HG03066 (cell line): ENCODE measurements around the gene DENND4B.
A peak's percentile ranks its signal among the peaks of the same experiment; 100 is the strongest.
"Not testable (repeated sequence)": the region's sequence is repeated elsewhere in the genome, so short reads cannot be mapped to it uniquely, and the experiment has no call there.

Source experiments
- ATAC-seq: cut with Tn5 transposase; IDR thresholded peaks from one replicate; pipeline ENCODE4 v1.9.1; 2021; ENCODE audit warnings: low read depth; ENCODE audit not compliant: unreplicated experiment

The DENND4B gene

DNA sequence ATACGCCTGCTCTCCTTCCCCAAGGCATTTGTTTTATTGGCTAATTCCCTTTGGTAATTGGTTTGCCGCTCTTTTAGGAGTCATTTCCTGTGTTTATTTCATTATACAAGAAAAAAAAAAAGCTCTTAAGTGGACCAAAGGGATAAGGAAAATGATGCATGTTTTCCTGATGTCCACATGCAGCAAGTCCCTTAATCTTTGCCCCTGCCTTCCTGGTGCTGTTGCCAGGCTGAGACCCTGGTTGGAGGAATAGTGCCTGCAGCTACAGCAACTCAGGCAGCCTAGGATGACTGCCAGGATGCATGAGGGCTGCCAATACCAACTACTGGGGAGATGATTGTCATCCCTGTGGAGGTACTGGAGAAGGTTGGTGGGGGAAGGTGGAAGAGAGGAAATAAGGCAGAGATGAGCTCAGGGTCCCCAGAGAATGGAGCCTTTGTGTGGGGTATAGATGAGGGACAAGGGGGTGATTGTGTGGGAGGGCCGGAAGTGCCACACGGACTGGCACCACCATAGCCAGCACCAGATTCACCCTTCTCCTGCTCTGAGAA is 17.7 kb downstream of the DENND4B start:
- no peak for ATAC-seq

DNA sequence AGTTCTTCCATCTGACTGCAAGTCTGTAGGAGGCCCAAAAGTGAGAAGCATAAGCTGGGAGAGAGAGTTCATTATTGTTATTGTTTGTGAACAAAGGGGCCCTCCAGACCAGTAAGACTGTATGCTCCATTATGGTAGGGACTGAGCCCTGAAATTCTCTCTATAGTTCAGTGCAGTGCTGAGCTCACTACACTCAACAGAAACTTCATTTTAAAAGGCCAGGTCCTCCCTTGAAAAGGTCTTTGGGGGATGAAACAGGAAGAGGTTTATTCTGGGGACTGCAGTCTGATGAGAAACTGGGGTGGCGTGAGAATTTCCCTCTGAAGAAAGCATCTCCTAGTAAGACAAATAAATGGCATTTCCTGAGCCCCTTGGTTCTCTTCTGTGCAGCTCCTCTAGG is 18.3 kb downstream of the DENND4B start:
- no peak for ATAC-seq

DNA sequence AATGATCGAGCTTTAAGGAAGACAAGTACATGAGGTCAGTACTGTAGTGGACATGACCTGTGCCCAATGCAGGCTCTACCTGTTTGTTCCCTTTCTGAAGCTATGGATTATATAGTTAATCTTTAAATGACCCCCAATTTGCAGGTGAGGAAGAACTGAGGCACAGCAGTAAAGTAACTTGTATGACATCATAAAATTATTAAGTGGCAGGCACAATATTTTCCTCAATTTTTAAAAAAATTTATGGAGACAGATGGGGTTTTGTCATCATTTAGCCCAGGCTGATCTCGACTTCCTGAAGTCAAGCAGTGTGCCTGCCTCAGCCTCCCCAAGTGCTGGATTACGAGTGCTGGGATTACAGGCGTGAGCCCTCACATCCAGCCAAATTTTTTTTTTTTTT is 20.1 kb downstream of the DENND4B start:
- ATAC-seq = no peak

DNA sequence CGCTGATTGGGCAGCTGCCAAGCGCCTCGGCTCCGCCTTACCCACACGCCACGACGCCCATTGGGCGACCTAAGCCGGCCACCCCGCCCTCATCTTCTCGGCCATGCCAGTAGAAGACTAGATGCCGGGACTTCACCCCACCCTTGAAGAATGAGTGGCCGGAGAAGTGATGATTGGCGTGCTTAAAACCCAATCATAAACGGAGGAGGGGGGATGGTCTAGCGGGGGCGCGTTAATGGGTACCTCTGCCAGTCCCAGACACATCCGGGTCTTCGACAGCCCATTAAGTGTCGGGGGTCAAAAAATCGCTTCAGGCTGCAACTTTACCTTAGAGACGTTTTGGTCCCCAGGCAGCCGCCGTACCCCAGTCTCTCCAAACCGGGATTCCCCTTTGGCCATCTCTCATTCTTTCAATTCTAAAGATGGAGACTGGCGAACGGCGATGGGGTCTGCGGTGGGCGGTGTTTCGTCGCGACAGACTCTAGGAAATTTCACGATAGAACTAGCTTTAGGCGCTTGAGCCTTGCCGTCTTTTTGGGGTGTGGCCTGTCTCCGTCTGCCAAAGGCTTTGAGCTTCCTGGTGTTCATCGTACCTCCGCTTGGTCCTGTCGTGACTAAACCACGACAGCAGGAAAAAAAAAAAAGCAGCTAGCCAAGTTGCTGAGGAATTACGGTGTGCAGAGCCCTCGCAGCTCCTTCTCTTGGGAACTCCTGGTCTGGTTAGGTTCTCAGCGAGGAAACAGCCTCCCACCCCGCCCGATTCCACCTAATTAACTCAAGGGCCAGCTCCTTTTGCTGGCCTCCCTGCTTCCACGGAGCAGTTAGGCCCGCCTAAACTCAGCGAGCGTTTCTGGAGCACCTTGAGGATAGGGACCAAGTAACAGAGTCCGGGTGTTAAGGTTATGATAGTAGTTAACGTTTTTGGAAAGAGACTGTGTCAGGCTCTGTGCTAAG is 23.3 kb downstream of the DENND4B start, which contains the start of gene GATAD2B:
GATAD2B (minus strand) TSS at position 1 of the 954 bp plus-strand sequence. CDS start 94,625 bp downstream, outside the sequence.
- peak; percentile 94 for ATAC-seq

DNA sequence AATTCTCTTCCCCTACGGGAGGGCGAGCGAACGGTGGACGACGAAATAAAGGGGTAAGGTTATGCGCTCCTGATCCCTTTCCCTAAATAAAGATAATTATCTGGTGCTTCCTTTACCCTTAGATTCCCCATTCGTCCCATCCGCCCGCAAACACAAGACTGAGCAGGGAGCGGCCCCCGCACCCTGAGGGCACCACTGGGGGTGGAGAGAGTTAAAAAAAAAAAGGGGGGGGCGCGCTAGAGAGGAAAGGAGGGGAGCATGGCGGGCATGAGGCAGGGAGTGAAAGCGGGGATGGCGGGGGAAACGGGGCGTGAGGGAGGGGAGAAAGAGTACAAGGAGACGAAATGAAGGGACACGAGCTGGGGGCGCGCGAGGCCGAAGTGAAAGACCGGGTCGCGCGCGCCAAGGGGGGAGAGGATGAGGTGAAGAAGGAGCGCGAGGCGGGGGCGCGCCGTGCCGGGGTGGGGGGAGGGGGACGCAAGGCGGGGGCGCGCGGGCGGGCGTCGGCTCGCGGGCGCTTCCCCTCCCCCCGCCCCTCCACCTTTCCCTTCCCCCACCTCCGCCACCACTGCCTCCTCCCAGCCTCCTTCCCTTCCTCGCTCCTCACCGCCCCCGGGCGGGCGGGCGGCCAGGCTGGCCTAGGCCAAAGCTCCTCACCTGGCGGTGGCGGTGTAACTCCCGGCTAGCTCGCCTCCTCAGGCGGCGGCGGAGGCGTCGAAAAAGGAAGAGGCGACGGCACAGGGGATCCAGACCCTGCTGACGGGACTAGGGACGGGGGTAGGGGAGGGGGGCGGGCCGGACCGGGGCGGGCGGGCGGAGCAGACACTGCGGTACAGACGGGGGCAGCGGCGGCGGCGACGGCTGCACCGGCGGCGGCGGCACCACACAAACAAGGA is 24.2 kb downstream of the DENND4B start:
- peak; percentile 19 for ATAC-seq

DNA sequence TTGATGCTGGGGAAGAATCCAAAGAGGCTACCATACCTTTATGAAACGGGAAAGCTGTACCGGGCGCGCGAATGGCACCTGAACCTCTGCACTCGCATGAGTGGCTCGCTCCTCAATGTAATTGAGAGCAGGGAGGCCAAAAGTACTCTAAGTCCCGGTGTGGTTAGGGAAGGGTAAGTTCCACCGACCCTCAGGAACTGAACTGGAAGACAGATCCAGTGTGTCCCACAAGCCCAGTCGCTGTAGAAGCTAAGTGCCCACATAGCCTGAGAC is 24.8 kb downstream of the DENND4B start:
- no peak for ATAC-seq

DNA sequence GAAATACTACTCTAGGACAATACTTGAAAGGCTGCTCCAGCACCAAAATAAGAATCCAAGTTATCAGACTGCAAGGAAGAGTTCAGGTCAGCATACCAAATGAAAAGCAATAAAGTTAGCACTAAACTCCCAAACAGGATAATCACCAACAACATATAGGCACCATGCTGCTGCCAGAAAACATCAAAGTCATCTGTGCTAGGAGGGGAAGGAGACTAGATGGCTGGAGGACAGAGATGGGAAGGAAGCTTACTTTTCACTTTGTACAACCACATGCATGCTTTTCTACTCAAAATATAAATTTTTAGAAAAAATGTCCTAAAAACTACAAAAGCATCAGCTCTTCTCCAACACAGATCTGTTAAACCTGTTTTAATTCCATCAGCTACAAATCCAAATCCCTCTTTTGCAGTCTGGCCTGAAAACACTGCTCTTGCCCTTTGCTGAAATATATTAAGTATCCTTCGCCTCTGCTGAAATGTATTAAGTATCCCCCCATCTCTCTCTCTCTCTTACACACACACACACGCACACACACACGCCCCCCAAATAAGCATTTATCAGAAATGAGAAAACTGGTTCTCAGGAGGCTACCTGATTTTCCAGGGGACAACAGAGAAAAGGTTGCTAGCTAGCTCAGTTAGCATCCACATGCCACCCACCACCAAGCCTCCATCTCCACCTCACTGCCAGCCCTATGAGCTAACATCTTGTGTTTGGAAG is 25.3 kb downstream of the DENND4B start:
- ATAC-seq = no peak

DNA sequence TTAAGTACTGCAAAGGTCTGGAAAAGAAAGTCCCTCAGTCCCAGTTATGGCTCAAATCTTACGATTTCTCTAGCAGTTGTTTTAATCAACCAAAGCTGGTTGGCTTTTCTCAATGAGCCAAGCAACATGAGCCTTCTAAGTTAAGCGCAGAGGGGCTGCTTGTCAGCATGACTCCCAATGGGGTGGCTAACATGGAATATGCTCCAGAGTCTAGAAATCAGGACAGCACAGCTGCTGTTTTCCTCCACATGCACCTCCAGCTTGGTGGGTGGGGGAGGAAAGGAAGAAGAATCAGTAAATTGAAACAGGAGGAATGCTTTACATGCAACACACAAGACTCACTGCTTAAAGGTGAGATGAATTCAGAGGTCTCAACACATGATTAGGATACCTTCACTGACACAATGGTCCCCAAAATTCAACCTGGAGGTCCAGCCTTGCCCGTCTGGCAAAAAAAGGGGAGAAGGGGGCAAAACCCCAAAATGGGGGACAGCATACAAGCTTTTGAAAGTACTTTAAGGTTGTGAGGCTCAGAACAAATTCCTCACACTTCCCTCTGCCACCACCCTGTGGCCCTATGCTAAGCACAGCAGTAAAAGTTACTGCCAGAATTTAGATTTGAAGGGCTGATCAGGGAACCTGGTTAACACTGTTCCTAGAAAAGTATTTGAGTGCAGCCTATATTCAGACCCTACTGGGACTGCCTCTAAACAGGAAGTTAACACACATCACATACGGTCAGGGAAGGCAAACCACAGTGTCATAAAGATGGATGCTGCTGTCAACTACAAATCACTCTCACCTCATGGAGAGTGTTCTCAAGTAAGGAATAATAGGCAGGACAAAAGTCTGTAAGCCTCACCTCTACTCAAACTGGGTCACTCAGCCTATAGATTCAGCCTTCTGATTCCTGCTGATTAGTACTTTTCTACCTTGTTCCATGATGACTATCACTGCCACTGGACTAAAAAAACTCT is 26.4 kb downstream of the DENND4B start:
- no peak for ATAC-seq

DNA sequence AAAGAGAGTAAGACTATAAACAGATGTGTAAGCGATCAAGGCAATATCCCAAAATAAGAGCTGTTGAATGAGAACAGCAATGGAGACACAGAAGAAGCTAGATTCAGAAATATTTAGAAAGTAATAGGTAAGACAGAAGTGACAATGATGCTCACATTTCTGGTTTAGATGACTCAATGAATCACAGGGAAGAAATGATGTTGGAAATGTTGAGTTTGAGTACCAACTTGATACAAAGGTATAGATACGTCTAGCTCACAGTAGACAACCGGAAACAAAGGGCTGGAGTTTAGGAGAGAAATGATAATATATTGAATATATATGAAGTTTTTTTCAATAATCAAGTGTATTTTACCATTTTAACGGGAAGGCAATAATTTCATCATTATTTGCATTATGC is 30.2 kb downstream of the DENND4B start:
- ATAC-seq = no peak

DNA sequence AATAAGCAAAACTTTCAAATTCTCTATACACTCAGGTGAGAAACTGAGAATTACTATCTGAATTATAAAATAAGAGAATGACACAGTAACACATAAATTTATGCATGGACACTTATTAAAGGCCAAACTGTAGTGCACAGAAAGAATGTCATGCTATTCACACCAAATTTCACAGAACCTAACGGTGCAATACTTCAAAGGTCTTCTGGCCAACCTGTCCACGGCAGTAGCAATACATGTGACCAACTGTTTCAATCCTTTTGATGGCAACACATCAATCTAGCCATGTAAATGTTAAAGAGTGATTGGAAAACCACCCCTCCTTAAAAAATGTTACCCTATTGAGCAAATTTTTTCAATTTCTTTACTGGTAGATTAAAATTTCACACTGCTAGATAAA is 34.2 kb downstream of the DENND4B start:
- no peak for ATAC-seq

DNA sequence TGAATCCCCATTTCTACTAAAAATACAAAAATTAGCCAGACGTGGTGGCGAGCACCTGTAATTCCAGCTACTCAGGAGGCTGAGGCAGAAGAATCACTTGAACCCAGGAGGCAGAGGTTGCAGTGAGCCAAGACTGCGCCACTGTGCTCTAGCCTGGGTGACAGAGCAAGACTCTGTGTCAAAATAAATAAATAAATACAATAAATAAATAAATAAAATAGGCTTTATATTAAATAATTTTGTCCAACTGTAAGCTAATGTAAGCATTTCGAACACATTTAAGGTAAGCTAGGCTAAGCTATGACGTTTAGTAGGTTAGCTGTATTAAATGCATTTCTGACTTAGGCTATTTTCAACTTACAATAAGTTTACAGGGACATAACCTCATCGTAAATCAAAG is 36.0 kb downstream of the DENND4B start:
- not testable (repeated sequence) for ATAC-seq

DNA sequence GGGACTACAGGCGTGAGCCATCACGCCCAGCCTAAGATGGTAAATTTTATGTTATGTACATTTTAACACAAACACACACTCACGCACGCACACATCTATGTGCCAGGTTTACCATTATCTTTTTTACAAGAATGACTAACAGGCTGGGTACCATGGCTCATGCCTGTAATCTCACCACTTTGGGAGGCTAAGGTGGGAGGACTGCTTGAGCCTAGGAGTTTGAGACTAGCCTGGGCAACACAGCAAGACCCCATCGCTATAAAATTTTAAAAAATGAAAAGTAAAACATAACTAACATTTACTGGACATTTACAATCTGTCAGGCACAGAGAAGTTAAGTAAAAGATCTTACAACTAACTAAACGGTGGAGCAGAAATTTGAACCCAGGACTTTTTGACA is 38.4 kb downstream of the DENND4B start:
- ATAC-seq = no peak

DNA sequence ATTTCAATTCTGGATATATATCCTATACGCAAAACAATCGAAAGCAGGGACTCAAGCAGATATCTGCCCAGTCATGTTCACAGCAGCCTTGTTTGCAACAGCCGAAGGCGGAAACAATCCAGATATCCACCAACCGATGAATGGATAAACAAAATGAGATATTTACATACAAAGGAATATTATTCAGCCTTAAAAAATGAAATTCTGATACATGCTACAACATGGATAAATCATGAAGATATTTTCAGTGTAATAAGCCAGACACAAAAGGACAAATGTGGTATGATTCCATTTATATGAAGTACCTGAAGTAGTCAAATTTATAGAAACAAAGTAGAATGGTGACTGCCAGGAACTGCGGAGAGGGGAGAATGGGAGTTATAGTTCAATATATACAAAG is 39.4 kb downstream of the DENND4B start:
- ATAC-seq = no peak

DNA sequence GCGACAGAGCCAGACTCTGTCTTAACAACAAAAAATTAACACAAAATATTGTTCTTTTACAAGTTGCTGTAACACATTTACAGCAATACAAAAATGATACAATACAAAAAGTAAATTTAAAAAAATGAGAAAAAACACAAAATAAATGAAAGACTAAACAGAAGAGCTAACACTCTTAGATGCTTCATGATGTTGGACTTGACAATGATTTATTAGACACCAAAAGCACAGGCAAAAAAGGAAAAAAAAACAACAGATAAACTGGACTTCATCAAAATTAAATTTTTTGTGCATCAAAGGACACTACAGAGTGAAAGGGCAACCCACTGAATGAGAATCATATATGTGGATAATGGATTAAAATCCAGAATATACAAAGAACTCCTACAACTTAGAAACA is 40.1 kb downstream of the DENND4B start:
- ATAC-seq = no peak

DNA sequence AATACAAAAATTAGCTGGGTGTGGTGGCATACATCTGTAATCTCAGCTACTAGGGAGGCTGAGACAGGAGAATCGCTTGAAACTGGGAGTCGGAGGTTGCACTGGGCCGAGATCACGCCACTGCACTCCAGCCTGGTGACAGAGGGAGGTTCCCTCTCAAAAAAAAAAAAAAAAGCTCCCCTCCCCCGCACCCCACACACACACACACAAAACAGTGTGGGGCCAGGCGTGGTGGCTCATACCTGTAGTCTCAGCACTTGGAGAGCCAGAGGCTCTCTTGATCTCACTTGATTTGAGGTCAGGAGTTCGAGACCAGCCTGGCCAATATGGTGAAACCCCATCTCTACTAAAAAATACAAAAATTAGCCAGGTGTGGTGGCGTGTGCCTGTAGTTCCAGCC is 40.6 kb downstream of the DENND4B start:
- not testable (repeated sequence) for ATAC-seq

DNA sequence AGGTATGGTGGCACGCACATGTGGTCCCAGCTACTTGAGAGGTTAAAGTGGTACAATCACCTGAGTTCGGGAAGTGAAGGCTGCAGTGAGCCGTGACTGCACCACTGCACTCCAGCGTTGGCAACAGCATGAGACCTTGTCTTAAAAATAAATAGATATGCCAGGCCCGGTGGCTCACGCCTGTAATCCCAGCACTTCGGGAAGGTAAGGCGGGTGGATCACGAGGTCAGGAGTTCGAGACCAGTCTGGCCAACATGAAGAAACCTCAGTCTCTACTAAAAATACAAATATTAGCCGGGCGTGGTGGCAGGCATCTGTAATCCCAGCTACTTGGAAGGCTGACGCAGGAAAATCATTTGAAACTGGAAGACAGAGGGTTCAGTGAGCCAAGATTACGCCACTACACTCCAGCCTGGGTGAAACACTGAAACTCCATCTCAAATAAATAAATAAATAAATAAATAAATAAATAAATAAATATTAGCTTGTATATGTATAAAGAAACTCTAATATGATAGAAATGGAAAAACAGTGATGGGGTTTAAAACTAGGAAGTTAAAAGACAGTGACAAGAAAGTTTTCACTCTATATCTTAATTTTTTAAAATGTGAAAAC is 42.6 kb downstream of the DENND4B start:
- ATAC-seq = no peak

DNA sequence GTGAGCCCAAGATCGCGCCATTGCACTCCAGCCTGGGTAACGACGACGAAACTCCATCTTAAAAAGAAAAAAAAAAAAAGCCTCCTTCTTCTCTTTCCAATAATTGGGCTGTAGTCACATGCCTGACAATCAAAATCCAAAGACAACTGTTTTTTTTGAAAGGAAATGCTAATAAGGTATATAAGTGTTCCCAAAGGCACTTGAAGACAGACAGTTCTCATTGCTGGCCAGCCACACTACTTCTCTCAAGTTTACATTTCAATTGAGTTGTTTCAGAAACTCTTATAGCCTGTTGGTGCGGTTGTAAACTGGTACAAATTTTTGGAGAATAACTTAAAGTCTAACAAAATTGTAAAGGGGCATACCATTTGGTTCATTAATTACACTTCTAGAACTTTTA is 47.0 kb downstream of the DENND4B start:
- no peak for ATAC-seq

DNA sequence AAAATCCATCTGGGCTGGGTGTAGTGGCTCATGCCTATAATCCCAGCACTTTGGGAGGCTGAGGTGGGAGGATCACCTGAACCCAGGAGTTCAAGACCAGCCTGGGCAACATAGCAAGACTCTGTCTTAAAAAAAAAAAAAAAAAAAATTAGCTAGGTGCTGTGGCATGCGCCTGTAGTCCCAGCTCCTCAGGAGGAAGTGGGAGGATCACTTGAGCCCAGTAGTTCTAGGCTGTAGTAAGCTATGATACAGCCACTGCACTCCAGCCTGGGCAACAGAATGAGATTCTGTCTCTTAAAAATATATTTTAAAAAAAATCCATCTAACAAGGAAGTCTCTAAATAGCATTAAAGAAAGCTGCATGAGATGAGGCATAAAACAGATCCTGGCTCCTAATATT is 50.7 kb downstream of the DENND4B start:
- ATAC-seq = not testable (repeated sequence)

DNA sequence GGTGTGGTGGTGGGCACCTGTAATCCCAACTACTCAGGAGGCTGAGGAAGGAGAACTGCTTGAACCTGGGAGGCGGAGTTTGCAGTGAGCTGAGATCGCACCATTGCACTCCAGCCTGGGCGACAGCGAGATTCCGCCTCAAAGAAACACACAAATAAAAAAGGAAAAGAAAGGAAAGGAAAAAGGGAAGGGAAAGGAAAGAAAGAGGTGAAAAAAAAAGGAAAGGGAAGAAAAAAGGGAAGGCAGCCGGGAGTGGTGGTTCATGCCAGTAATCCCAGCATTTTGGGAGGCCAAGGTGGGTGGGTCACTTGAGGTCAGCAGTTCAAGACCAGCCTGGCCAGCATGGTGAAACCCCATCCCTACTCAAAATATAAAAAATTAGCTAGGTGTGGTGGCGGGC is 55.5 kb downstream of the DENND4B start:
- ATAC-seq = not testable (repeated sequence)
